ENCODE results near the gene KLKB1. TPM values are rescaled to one million over a fixed set of nuclear protein-coding genes. Genes with fewer than 3 reads are reported as not detected.

Gene KLKB1
- polyA plus RNA-seq (2013) = not detected in 2 replicates

GRCh38 chr4:186227221-186227620 lies at the start of gene KLKB1:
Gene KLKB1, plus strand, starts transcription at chr4:186227507. Its CDS starts 689 bp downstream, at chr4:186228196.
- H4K91ac ChIP-seq (ENCODE audit: low read depth, low read length) = no peak within 1 kb of the TSS
- no peak for DNase-seq
- no peak within 1 kb of the TSS for H2AK5ac ChIP-seq (ENCODE audit: low read length)
- H2AFZ ChIP-seq (ENCODE audit: insufficient read depth, low read length, poor library complexity) = no peak within 1 kb of the TSS
- H2BK12ac ChIP-seq (ENCODE audit: low read length) = no peak within 1 kb of the TSS
- H3K23ac ChIP-seq (ENCODE audit: low read length) = no peak within 1 kb of the TSS
- H3K14ac ChIP-seq (ENCODE audit: low read length) = no peak within 1 kb of the TSS
- no peak within 1 kb of the TSS for H3K18ac ChIP-seq (ENCODE audit: low read length)
- no peak within 1 kb of the TSS for H3K27ac ChIP-seq (ENCODE audit: low read depth, low read length)
- no peak within 1 kb of the TSS for H4K8ac ChIP-seq (ENCODE audit: low read depth, low read length)
- H3K79me2 ChIP-seq (ENCODE audit: control insufficient read depth, insufficient read depth, low read length, poor library complexity) = no peaks in the 10 kb centered on the region
- no peaks in the 10 kb centered on the region for H3K4me1 ChIP-seq (ENCODE audit: control insufficient read depth in 1 of 2, insufficient read depth in 2 of 2, low read length in 2 of 2)
- H3K4me3 ChIP-seq (ENCODE audit: low read depth, low read length) = no peak within 1 kb of the TSS
- H3K27me3 ChIP-seq (ENCODE audit: insufficient read depth, low read length) = no peaks in the 10 kb centered on the region
- H4K12ac ChIP-seq (ENCODE audit: low read depth, low read length) = no peak within 1 kb of the TSS
- H3K9ac ChIP-seq (ENCODE audit: low read length) = no peak within 1 kb of the TSS
- no peak within 1 kb of the TSS for H3K4ac ChIP-seq (ENCODE audit: low read depth, low read length)
- H2BK5ac ChIP-seq (ENCODE audit: low read depth, low read length, poor library complexity) = no peak within 1 kb of the TSS
- WGBS (ENCODE audit: extremely low coverage, insufficient coverage, insufficient read length) = no CpG with 5 or more reads among the region's 5 CpGs
- no peaks in the 10 kb centered on the region for H3K79me1 ChIP-seq (ENCODE audit: low read length)
- H3K36me3 ChIP-seq (ENCODE audit: control insufficient read depth in 1 of 2, insufficient read depth in 2 of 2, low read length in 2 of 2) = no peaks in the 10 kb centered on the region
- H2BK120ac ChIP-seq (ENCODE audit: insufficient read depth, low read length, poor library complexity) = no peak within 1 kb of the TSS
- H3K4me2 ChIP-seq (ENCODE audit: low read length) = no peak within 1 kb of the TSS
- peaks cover 2% of the 10 kb centered on the region for H3K9me3 ChIP-seq (ENCODE audit: insufficient read depth, low read depth, low read length)

- H3K9ac ChIP-seq (ENCODE audit: low read length) = no peak overlapping the region
- peaks cover 6% of the 10 kb centered on the region for H3K27me3 ChIP-seq (ENCODE audit: insufficient read depth, low read length)
- H3K9me3 ChIP-seq (ENCODE audit: insufficient read depth, low read depth, low read length) = no peaks in the 10 kb centered on the region
- no peak overlapping the region for H2BK5ac ChIP-seq (ENCODE audit: low read depth, low read length, poor library complexity)
- no peaks in the 10 kb centered on the region for H3K36me3 ChIP-seq (ENCODE audit: control insufficient read depth in 1 of 2, insufficient read depth in 2 of 2, low read length in 2 of 2)
- peaks cover 10% of the 10 kb centered on the region for H3K79me1 ChIP-seq (ENCODE audit: low read length)
- no peak overlapping the region for H4K12ac ChIP-seq (ENCODE audit: low read depth, low read length)
- H2BK120ac ChIP-seq (ENCODE audit: insufficient read depth, low read length, poor library complexity) = no peak overlapping the region
- WGBS (ENCODE audit: extremely low coverage, insufficient coverage, insufficient read length) = no CpG with 5 or more reads among the region's 3 CpGs
- H3K4ac ChIP-seq (ENCODE audit: low read depth, low read length) = no peak overlapping the region
- DNase-seq = no peak
- H2BK12ac ChIP-seq (ENCODE audit: low read length) = no peak overlapping the region
- no peak overlapping the region for H3K4me3 ChIP-seq (ENCODE audit: low read depth, low read length)
- no peak overlapping the region for H4K8ac ChIP-seq (ENCODE audit: low read depth, low read length)
- no peak overlapping the region for H3K27ac ChIP-seq (ENCODE audit: low read depth, low read length)
- no peaks in the 10 kb centered on the region for H3K4me1 ChIP-seq (ENCODE audit: control insufficient read depth in 1 of 2, insufficient read depth in 2 of 2, low read length in 2 of 2)
- no peak overlapping the region for H2AK5ac ChIP-seq (ENCODE audit: low read length)
- H3K14ac ChIP-seq (ENCODE audit: low read length) = no peak overlapping the region
- no peak overlapping the region for H2AFZ ChIP-seq (ENCODE audit: insufficient read depth, low read length, poor library complexity)
- no peak overlapping the region for H3K4me2 ChIP-seq (ENCODE audit: low read length)
- no peak overlapping the region for H3K18ac ChIP-seq (ENCODE audit: low read length)
- H3K79me2 ChIP-seq (ENCODE audit: control insufficient read depth, insufficient read depth, low read length, poor library complexity) = peaks cover 3% of the 10 kb centered on the region
- no peak overlapping the region for H3K23ac ChIP-seq (ENCODE audit: low read length)
- H4K91ac ChIP-seq (ENCODE audit: low read depth, low read length) = no peak overlapping the region
These were observed 39.2 kb upstream of the KLKB1 start for GRCh38 chr4:186188107-186188506.

GRCh38 chr4:186189656-186190055 lies 37.7 kb upstream of the KLKB1 start:
- H3K4me2 ChIP-seq (ENCODE audit: low read length) = no peak overlapping the region
- H3K27me3 ChIP-seq (ENCODE audit: insufficient read depth, low read length) = peaks cover 6% of the 10 kb centered on the region
- H2BK5ac ChIP-seq (ENCODE audit: low read depth, low read length, poor library complexity) = no peak overlapping the region
- no peak overlapping the region for H3K4ac ChIP-seq (ENCODE audit: low read depth, low read length)
- no peak overlapping the region for H2BK12ac ChIP-seq (ENCODE audit: low read length)
- DNase-seq = no peak
- no peak overlapping the region for H2AFZ ChIP-seq (ENCODE audit: insufficient read depth, low read length, poor library complexity)
- peaks cover 3% of the 10 kb centered on the region for H3K79me2 ChIP-seq (ENCODE audit: control insufficient read depth, insufficient read depth, low read length, poor library complexity)
- no peak overlapping the region for H3K18ac ChIP-seq (ENCODE audit: low read length)
- H3K14ac ChIP-seq (ENCODE audit: low read length) = no peak overlapping the region
- H3K27ac ChIP-seq (ENCODE audit: low read depth, low read length) = no peak overlapping the region
- H3K36me3 ChIP-seq (ENCODE audit: control insufficient read depth in 1 of 2, insufficient read depth in 2 of 2, low read length in 2 of 2) = no peaks in the 10 kb centered on the region
- no peak overlapping the region for H2BK120ac ChIP-seq (ENCODE audit: insufficient read depth, low read length, poor library complexity)
- H3K4me1 ChIP-seq (ENCODE audit: control insufficient read depth in 1 of 2, insufficient read depth in 2 of 2, low read length in 2 of 2) = no peaks in the 10 kb centered on the region
- no peak overlapping the region for H2AK5ac ChIP-seq (ENCODE audit: low read length)
- no peak overlapping the region for H3K4me3 ChIP-seq (ENCODE audit: low read depth, low read length)
- WGBS (ENCODE audit: extremely low coverage, insufficient coverage, insufficient read length) = no CpG with 5 or more reads among the region's 4 CpGs
- no peaks in the 10 kb centered on the region for H3K9me3 ChIP-seq (ENCODE audit: insufficient read depth, low read depth, low read length)
- peaks cover 10% of the 10 kb centered on the region for H3K79me1 ChIP-seq (ENCODE audit: low read length)
- H4K91ac ChIP-seq (ENCODE audit: low read depth, low read length) = no peak overlapping the region
- no peak overlapping the region for H3K23ac ChIP-seq (ENCODE audit: low read length)
- H4K12ac ChIP-seq (ENCODE audit: low read depth, low read length) = no peak overlapping the region
- H3K9ac ChIP-seq (ENCODE audit: low read length) = no peak overlapping the region
- H4K8ac ChIP-seq (ENCODE audit: low read depth, low read length) = no peak overlapping the region

- H4K8ac ChIP-seq (ENCODE audit: low read depth, low read length) = peak overlapping the region; percentile 79
- peak overlapping the region; percentile 82 for H3K14ac ChIP-seq (ENCODE audit: low read length)
- H3K9ac ChIP-seq (ENCODE audit: low read length) = no peak overlapping the region
- H4K91ac ChIP-seq (ENCODE audit: low read depth, low read length) = peak overlapping the region; percentile 67
- H3K23ac ChIP-seq (ENCODE audit: low read length) = no peak overlapping the region
- peak overlapping the region; percentile 97 for H2AFZ ChIP-seq (ENCODE audit: insufficient read depth, low read length, poor library complexity)
- H3K18ac ChIP-seq (ENCODE audit: low read length) = peak overlapping the region; percentile 75
- H2BK12ac ChIP-seq (ENCODE audit: low read length) = no peak overlapping the region
- no CpG with 5 or more reads among the region's 34 CpGs for WGBS (ENCODE audit: extremely low coverage, insufficient coverage, insufficient read length)
- H3K4me2 ChIP-seq (ENCODE audit: low read length) = peak overlapping the region; percentile 86
- no peaks in the 10 kb centered on the region for H3K4me1 ChIP-seq (ENCODE audit: control insufficient read depth in 1 of 2, insufficient read depth in 2 of 2, low read length in 2 of 2)
- H3K27me3 ChIP-seq (ENCODE audit: insufficient read depth, low read length) = peaks cover 6% of the 10 kb centered on the region
- peak overlapping the region; percentile 22 for H3K27ac ChIP-seq (ENCODE audit: low read depth, low read length)
- H4K12ac ChIP-seq (ENCODE audit: low read depth, low read length) = peak overlapping the region; percentile 83
- H2AK5ac ChIP-seq (ENCODE audit: low read length) = no peak overlapping the region
- no peaks in the 10 kb centered on the region for H3K36me3 ChIP-seq (ENCODE audit: control insufficient read depth in 1 of 2, insufficient read depth in 2 of 2, low read length in 2 of 2)
- H3K79me1 ChIP-seq (ENCODE audit: low read length) = peaks cover 10% of the 10 kb centered on the region
- peak overlapping the region; percentile 86 for H3K4me3 ChIP-seq (ENCODE audit: low read depth, low read length)
- peaks cover 3% of the 10 kb centered on the region for H3K79me2 ChIP-seq (ENCODE audit: control insufficient read depth, insufficient read depth, low read length, poor library complexity)
- peak in 1 of 2 donors; percentile 21 for DNase-seq
- peak overlapping the region; percentile 24 for H3K4ac ChIP-seq (ENCODE audit: low read depth, low read length)
- no peak overlapping the region for H2BK120ac ChIP-seq (ENCODE audit: insufficient read depth, low read length, poor library complexity)
- H2BK5ac ChIP-seq (ENCODE audit: low read depth, low read length, poor library complexity) = peak overlapping the region; percentile 1
- H3K9me3 ChIP-seq (ENCODE audit: insufficient read depth, low read depth, low read length) = no peaks in the 10 kb centered on the region
These were observed 36.6 kb upstream of the KLKB1 start for GRCh38 chr4:186190581-186191199.

Measured in trophoblast cell (in vitro differentiated cells and primary cell).